ENCODE data around the gene M1AP.
A peak's percentile ranks its signal among the peaks of the same experiment; 100 is the strongest.

M1AP gene

DNA sequence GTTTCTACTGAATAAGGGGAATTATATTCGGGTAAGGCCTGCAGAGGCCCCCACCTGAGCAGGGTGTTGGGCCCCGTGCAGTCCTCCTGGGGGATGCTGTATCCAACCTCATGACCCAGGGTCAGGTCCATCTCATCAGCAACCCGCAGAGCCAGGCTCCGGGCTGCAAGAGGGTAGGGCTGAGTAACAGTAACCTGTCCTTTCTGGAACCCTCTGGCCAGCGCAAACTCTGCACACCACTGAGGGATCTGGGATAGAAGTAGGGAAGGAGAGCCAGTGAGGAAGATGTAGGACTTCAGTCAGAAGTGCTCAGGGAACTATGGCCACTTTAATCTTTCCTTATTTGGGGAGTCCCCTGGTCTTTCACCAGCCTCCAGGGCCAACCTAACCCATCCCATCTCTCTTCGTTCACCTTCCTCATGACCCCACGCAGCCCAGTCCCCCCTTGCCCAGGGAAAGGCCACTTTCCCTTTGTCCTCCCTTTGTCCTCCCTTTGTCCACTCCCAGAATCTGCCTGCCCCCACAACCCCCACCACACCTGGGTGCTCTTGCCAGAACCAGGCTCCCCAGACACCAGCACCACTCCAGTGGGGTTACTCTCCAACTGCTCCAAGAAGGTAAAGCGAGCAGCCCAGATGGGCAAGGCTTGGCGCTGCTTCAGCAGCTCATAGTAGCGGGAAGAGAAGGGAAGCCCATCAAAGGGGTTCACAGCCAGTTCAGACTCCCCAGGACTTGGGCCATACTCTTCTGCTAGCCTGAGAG is 123.0 kb downstream of the M1AP start:
- DNase-seq (ENCODE audit: low read depth, low spot score), result no peak
- Histone ChIP-seq H3K4me1 (ENCODE audit: control insufficient read depth, insufficient read depth, low read length) (no peaks in the 10 kb centered on the region), H3K27me3 (ENCODE audit: control insufficient read depth, insufficient read depth, low read length) (0 out of 2 replicates have a peak, but pooled peaks cover 3% of the 10 kb centered on the region), H3K36me3 (ENCODE audit: control insufficient read depth, insufficient read depth, low read length) (peaks cover 10% of the 10 kb centered on the region; the same call in 1 of the 2 replicates), H3K27ac (ENCODE audit: low read length) (no peak overlapping the region), H3K9me3 (ENCODE audit: control insufficient read depth, insufficient read depth, low read length) (no peaks in the 10 kb centered on the region), H3K4me3 (ENCODE audit: low read length) (no peak overlapping the region)
- no CpG with 5 or more reads among the region's 10 CpGs for WGBS (ENCODE audit: insufficient coverage, insufficient read length)

DNA sequence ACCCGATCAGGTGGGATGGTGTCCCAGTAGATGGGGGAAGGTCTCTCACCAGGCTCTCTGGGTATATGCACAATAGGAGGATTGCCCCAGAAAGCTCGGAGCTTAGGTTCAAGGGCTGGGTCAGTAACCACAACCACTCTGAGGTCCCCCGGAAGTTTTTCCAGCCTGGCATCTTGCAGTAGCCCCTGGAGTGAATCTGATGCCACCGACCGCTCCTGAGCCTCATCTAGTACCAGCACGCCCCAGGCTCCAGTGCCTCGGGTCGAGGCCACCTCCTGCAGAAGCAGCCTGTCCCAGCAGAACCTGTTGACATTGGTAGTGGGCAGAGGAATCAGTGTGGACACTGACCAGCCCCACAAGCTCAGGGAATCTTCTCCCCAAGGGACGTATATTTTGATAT is 124.1 kb downstream of the M1AP start:
- no peak for DNase-seq (ENCODE audit: low read depth, low spot score)
- H3K4me1 ChIP-seq (ENCODE audit: control insufficient read depth, insufficient read depth, low read length), result no peaks in the 10 kb centered on the region
- no peak overlapping the region for H3K4me3 ChIP-seq (ENCODE audit: low read length)
- peaks cover 4% of the 10 kb centered on the region; the same call in 1 of the 2 replicates for H3K27me3 ChIP-seq (ENCODE audit: control insufficient read depth, insufficient read depth, low read length)
- WGBS (ENCODE audit: insufficient coverage, insufficient read length), result no CpG with 5 or more reads among the region's 9 CpGs
- no peaks in the 10 kb centered on the region for H3K9me3 ChIP-seq (ENCODE audit: control insufficient read depth, insufficient read depth, low read length)
- peaks cover 10% of the 10 kb centered on the region; the same call in 1 of the 2 replicates for H3K36me3 ChIP-seq (ENCODE audit: control insufficient read depth, insufficient read depth, low read length)
- H3K27ac ChIP-seq (ENCODE audit: low read length), result no peak overlapping the region

DNA sequence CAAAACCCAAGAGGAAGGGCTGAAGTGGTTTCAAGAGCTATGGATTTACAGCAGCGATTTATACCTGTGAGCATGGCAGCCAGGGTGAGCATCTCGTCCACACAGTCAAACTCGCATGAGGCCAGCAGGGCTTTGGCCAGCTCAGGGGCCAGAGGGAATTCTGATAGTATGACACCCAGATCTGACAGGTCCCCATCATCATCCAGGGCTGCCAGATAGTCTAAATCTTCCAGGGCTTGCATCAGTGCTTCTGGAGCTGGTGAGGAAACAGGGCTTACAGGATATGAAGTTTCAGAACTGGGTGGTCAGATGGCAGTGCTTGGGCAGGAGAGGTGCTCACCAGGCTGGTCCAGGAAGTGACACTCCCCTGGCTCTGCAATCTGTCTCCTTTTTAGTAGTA is 125.6 kb downstream of the M1AP start:
- peaks cover 7% of the 10 kb centered on the region; the same call in 1 of the 2 replicates for H3K36me3 ChIP-seq (ENCODE audit: control insufficient read depth, insufficient read depth, low read length)
- WGBS (ENCODE audit: insufficient coverage, insufficient read length), result no CpG with 5 or more reads among the region's 3 CpGs
- H3K9me3 ChIP-seq (ENCODE audit: control insufficient read depth, insufficient read depth, low read length), result no peaks in the 10 kb centered on the region
- H3K4me1 ChIP-seq (ENCODE audit: control insufficient read depth, insufficient read depth, low read length), result no peaks in the 10 kb centered on the region
- H3K4me3 ChIP-seq (ENCODE audit: low read length), result no peak overlapping the region
- no peak for DNase-seq (ENCODE audit: low read depth, low spot score)
- H3K27ac ChIP-seq (ENCODE audit: low read length), result no peak overlapping the region
- peaks cover 15% of the 10 kb centered on the region; the same call in 1 of the 2 replicates for H3K27me3 ChIP-seq (ENCODE audit: control insufficient read depth, insufficient read depth, low read length)

- no peaks in the 10 kb centered on the region for H3K9me3 ChIP-seq (ENCODE audit: control insufficient read depth, insufficient read depth, low read length)
- no peaks in the 10 kb centered on the region for H3K36me3 ChIP-seq (ENCODE audit: control insufficient read depth, insufficient read depth, low read length)
- H3K27me3 ChIP-seq (ENCODE audit: control insufficient read depth, insufficient read depth, low read length), result peaks cover 63% of the 10 kb centered on the region
- WGBS (ENCODE audit: insufficient coverage, insufficient read length), result no CpG with 5 or more reads among the region's 13 CpGs
- peaks cover 9% of the 10 kb centered on the region for H3K4me1 ChIP-seq (ENCODE audit: control insufficient read depth, insufficient read depth, low read length)
- no peak for DNase-seq (ENCODE audit: low read depth, low spot score)
- no peak overlapping the region for H3K4me3 ChIP-seq (ENCODE audit: low read length)
- H3K27ac ChIP-seq (ENCODE audit: low read length), result no peak overlapping the region
Observed at GRCh38 chr2:74516650-74517049, 131.5 kb downstream of the M1AP start.

- H3K27ac ChIP-seq (ENCODE audit: low read length), result no peak overlapping the region
- H3K4me3 ChIP-seq (ENCODE audit: low read length), result peak overlapping the region; percentile 21; the same call in 1 of the 2 replicates
- peaks cover 68% of the 10 kb centered on the region for H3K27me3 ChIP-seq (ENCODE audit: control insufficient read depth, insufficient read depth, low read length)
- no peaks in the 10 kb centered on the region for H3K36me3 ChIP-seq (ENCODE audit: control insufficient read depth, insufficient read depth, low read length)
- H3K9me3 ChIP-seq (ENCODE audit: control insufficient read depth, insufficient read depth, low read length), result no peaks in the 10 kb centered on the region
- WGBS (ENCODE audit: insufficient coverage, insufficient read length), result no CpG with 5 or more reads among the region's 72 CpGs
- peaks cover 9% of the 10 kb centered on the region for H3K4me1 ChIP-seq (ENCODE audit: control insufficient read depth, insufficient read depth, low read length)
- DNase-seq (ENCODE audit: low read depth, low spot score), result no peak
Observed at GRCh38 chr2:74515981-74516633, 132.0 kb downstream of the M1AP start.

- WGBS (ENCODE audit: insufficient coverage, insufficient read length), result no CpG with 5 or more reads among the region's 60 CpGs
- Histone ChIP-seq H3K27ac (ENCODE audit: low read length) (no peak overlapping the region), H3K9me3 (ENCODE audit: control insufficient read depth, insufficient read depth, low read length) (no peaks in the 10 kb centered on the region), H3K27me3 (ENCODE audit: control insufficient read depth, insufficient read depth, low read length) (peaks cover 73% of the 10 kb centered on the region), H3K36me3 (ENCODE audit: control insufficient read depth, insufficient read depth, low read length) (no peaks in the 10 kb centered on the region), H3K4me3 (ENCODE audit: low read length) (peak overlapping the region; percentile 21; the same call in 1 of the 2 replicates), H3K4me1 (ENCODE audit: control insufficient read depth, insufficient read depth, low read length) (peaks cover 9% of the 10 kb centered on the region)
- no peak for DNase-seq (ENCODE audit: low read depth, low spot score)
Observed at GRCh38 chr2:74515271-74515980, 132.7 kb downstream of the M1AP start.

GRCh38 chr2:74514368-74515270 is 133.5 kb downstream of the M1AP start, which contains the start of gene TLX2:
TSS of gene TLX2 (plus strand) at chr2:74514450. CDS start at chr2:74514807, 357 bp downstream.
- no CpG with 5 or more reads among the region's 82 CpGs for WGBS (ENCODE audit: insufficient coverage, insufficient read length)
- DNase-seq (ENCODE audit: low read depth, low spot score), result no peak
- H3K27me3 ChIP-seq (ENCODE audit: control insufficient read depth, insufficient read depth, low read length), result peaks cover 81% of the 10 kb centered on the region
- no peaks in the 10 kb centered on the region for H3K36me3 ChIP-seq (ENCODE audit: control insufficient read depth, insufficient read depth, low read length)
- peak within 1 kb of the TSS; percentile 16; the same call in 1 of the 2 replicates for H3K4me3 ChIP-seq (ENCODE audit: low read length)
- H3K4me1 ChIP-seq (ENCODE audit: control insufficient read depth, insufficient read depth, low read length), result peaks cover 9% of the 10 kb centered on the region
- H3K9me3 ChIP-seq (ENCODE audit: control insufficient read depth, insufficient read depth, low read length), result no peaks in the 10 kb centered on the region
- H3K27ac ChIP-seq (ENCODE audit: low read length), result no peak within 1 kb of the TSS

GRCh38 chr2:74513605-74514367 is 134.3 kb downstream of the M1AP start:
- no peak for DNase-seq (ENCODE audit: low read depth, low spot score)
- Histone ChIP-seq H3K36me3 (ENCODE audit: control insufficient read depth, insufficient read depth, low read length) (no peaks in the 10 kb centered on the region), H3K9me3 (ENCODE audit: control insufficient read depth, insufficient read depth, low read length) (no peaks in the 10 kb centered on the region), H3K4me1 (ENCODE audit: control insufficient read depth, insufficient read depth, low read length) (peaks cover 9% of the 10 kb centered on the region), H3K27ac (ENCODE audit: low read length) (no peak overlapping the region), H3K27me3 (ENCODE audit: control insufficient read depth, insufficient read depth, low read length) (peaks cover 80% of the 10 kb centered on the region), H3K4me3 (ENCODE audit: low read length) (peak overlapping the region; percentile 16; the same call in 1 of the 2 replicates)
- WGBS (ENCODE audit: insufficient coverage, insufficient read length), result no CpG with 5 or more reads among the region's 52 CpGs

Measured in iPS DF 6.9 (cell line).